ENCODE results near the gene INSC. TPM values are rescaled to one million over a fixed set of nuclear protein-coding genes. Genes with fewer than 3 reads are reported as not detected.

Gene INSC
- total RNA-seq, 2 donors from 2014 or later: 1.6 TPM

DNA sequence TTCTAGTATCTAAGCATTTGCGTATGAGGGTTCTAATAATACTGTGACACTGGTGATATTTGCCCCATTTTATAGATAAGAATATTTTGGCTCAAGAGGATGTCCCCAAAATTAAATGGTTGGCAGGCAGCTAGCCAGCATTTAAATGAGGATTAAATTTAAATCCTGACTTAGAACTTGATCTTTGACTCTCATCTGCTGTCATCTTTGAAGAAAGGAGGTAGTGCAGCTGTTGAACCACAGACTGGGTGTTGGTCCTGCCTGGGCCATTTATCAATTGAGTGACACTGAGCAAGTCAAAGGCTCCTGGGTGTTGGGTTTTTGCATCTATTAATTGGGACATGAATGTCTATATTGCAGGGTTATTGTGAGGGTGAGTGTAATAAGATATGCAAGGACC lies 112.3 kb downstream of the INSC start:
- Histone ChIP-seq H3K4me3 (no peak overlapping the region), H3K4me1 (no peaks in the 10 kb centered on the region), H3K36me3 (no peaks in the 10 kb centered on the region), H3K27me3 (no peaks in the 10 kb centered on the region), H3K9ac (ENCODE audit: low read depth in 2 of 2, low read length in 2 of 2) (no peak overlapping the region), H3K27ac (no peak overlapping the region), H3K9me3 (no peaks in the 10 kb centered on the region)
- DNase-seq: no peak
- intact Hi-C loops (cut with DNase I): no loop called here
- no peak for TF ChIP-seq CTCF (IDR thresholded peaks at IDR 0.05)

DNA sequence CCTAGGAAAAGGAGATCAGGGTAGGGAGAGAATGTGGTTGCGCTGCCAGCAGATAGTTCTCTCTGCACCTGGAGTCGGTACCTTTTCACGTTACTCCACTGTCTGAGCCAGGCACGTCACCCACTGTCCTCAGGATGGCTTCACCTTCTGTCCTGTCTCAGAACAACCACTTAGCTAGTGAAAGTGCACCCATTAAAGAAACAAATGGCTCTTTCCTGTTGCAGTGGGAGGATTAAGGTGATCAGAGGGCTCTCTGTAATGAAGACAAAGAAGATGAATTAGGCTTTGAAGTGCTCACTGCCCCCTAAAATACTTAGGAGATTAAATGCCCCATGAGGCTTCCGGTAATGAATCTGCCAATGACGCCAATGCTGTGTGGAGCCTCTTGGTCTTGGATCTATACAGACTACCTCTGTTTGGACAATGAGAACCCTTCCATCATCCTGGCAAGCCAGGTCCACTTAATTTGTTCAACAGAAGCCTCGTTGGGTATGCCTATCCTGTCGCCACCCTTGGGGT lies 113.7 kb downstream of the INSC start:
- H3K4me1 ChIP-seq: no peaks in the 10 kb centered on the region
- intact Hi-C loops (cut with DNase I): no loop called here
- H3K27ac ChIP-seq: no peak overlapping the region
- no peaks in the 10 kb centered on the region for H3K27me3 ChIP-seq
- no peaks in the 10 kb centered on the region for H3K36me3 ChIP-seq
- no peaks in the 10 kb centered on the region for H3K9me3 ChIP-seq
- no peak for TF ChIP-seq CTCF (IDR thresholded peaks at IDR 0.05)
- no peak for DNase-seq
- H3K4me3 ChIP-seq: no peak overlapping the region
- H3K9ac ChIP-seq (ENCODE audit: low read depth in 2 of 2, low read length in 2 of 2): no peak overlapping the region

- no peak for TF ChIP-seq CTCF (IDR thresholded peaks at IDR 0.05)
- no peaks in the 10 kb centered on the region for H3K4me1 ChIP-seq
- intact Hi-C loops (cut with DNase I): no loop called here
- DNase-seq: no peak
- H3K4me3 ChIP-seq: no peak overlapping the region
- no peak overlapping the region for H3K9ac ChIP-seq (ENCODE audit: low read depth in 2 of 2, low read length in 2 of 2)
- H3K9me3 ChIP-seq: no peaks in the 10 kb centered on the region
- H3K27me3 ChIP-seq: no peaks in the 10 kb centered on the region
- H3K27ac ChIP-seq: no peak overlapping the region
- H3K36me3 ChIP-seq: no peaks in the 10 kb centered on the region
These were observed 114.3 kb downstream of the INSC start for GRCh38 chr11:15229069-15229468.

DNA sequence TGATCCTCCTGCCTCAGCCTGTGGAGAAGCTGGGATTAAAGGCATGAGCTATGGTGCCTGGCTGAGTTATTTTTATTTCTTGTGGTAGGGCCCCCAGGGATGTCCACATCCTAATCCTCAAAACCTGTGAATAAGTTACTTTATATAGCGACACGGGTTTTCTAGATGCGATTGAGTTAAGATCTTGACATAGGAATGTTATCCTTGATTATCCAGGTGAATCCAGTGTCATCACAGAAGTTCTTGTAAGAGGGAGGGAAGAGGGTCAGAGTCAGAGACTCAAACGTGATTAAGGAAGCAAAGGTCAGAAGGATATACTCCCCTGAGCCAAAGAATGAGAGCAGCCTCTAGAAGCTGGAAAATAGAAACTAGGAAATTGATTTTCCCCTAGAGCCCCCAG lies 117.8 kb downstream of the INSC start:
- Histone ChIP-seq H3K4me1 (no peaks in the 10 kb centered on the region), H3K27me3 (no peaks in the 10 kb centered on the region), H3K27ac (no peak overlapping the region), H3K36me3 (no peaks in the 10 kb centered on the region), H3K4me3 (no peak overlapping the region), H3K9ac (ENCODE audit: low read depth in 2 of 2, low read length in 2 of 2) (no peak overlapping the region), H3K9me3 (no peaks in the 10 kb centered on the region)
- no peak for TF ChIP-seq CTCF (IDR thresholded peaks at IDR 0.05)
- intact Hi-C loops (cut with DNase I): no loop called here
- DNase-seq: no peak

DNA sequence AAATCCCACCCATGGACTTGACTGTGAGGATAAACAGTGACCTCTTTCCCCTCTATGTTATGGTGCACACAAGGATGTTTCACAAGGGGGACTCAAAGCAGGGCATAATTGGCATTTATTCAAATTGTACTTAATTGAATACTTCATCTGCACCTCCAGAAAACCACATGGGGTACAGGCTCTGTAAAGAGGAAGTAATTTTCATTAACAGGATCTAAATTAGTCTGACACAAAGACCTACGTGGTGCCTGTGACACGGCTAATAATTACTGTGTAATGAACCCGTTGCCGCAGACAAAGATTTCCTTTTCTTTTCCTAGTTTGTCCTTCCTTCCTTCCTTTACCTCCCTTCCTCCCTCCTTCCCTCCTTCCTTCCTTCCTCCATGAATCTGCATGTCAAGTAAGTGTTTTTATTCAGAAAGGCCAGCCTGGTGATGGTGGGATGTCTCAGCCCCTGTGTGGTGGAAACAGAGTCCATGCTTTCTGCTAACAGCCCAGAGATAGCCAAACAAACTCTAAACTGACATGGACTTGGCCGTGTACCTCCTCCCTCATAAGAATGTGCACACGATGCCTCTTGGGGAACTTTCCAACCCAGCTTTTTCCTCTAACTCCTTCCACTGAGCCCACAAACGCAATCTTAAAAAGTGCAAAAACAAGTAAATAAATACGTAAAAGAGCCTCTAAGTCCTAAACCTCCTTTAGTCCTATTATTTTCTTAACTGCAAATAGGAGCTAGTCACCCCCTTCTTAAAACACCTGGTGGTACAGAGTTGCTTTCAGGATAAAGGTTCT lies 118.8 kb downstream of the INSC start:
- TF ChIP-seq CTCF (IDR thresholded peaks at IDR 0.05): no peak
- intact Hi-C loops (cut with DNase I): no loop called here
- H3K9ac ChIP-seq (ENCODE audit: low read depth in 2 of 2, low read length in 2 of 2): no peak overlapping the region

More for the DNA sequence above, 118.8 kb downstream of the INSC start:
- Histone ChIP-seq H3K9me3 (no peaks in the 10 kb centered on the region), H3K4me3 (no peak overlapping the region), H3K27me3 (no peaks in the 10 kb centered on the region), H3K36me3 (no peaks in the 10 kb centered on the region), H3K27ac (no peak overlapping the region), H3K4me1 (no peaks in the 10 kb centered on the region)
- no peak for DNase-seq

All from colonic mucosa (tissue), 4 donors.